HepG2 (cell line): ENCODE data around the gene CDC6. TPM values are rescaled to one million over a fixed set of nuclear protein-coding genes. Genes with fewer than 3 reads are reported as not detected.

ENCODE experiments used
- ATF2 ChIP-seq: sonication (generic); formaldehyde crosslinking; IDR thresholded peaks from 2 replicates; pipeline ENCODE4 v1.4.0; 2020; ENCODE audit warnings: missing genetic modification reagents
- FOSL2 ChIP-seq: sonication (generic); formaldehyde crosslinking; IDR thresholded peaks from 2 replicates; pipeline ENCODE4 v1.4.0; 2020; ENCODE audit warnings: missing genetic modification reagents
- HOXA5 ChIP-seq: sonication (generic); formaldehyde crosslinking; IDR thresholded peaks from 2 replicates; pipeline ENCODE4 v1.4.0; 2020; ENCODE audit warnings: missing genetic modification reagents
- MAFK ChIP-seq, 2 experiments: IDR thresholded peaks in 1 of 2; conservative IDR thresholded peaks in 1 of 2; 2 replicates each; pipeline ENCODE4 v1.6.1; 2011; ENCODE audit warnings: improper control_type of control experiment in 2 of 2, low read length in 2 of 2
- MED13 ChIP-seq: sonication (generic); formaldehyde crosslinking; IDR thresholded peaks from 2 replicates; pipeline ENCODE4 v1.5.0; 2020; ENCODE audit warnings: missing genetic modification reagents
- NFRKB ChIP-seq: fragments of 450-650 bp; IDR thresholded peaks from 2 replicates; pipeline ENCODE4 v1.6.1; 2017
- NR2F1 ChIP-seq, 2 experiments: fragments of 450-650 bp in 1 of 2; formaldehyde crosslinking in 1 of 2; IDR thresholded peaks; 2 replicates each; pipeline versions ENCODE4 v1.5.0 to v1.6.1; 2016 to 2020; ENCODE audit warnings: mild to moderate bottlenecking in 1 of 2, missing compliant biosample characterization in 1 of 2, missing genetic modification reagents in 1 of 2, moderate library complexity in 1 of 2
- REST ChIP-seq, 2 experiments: IDR thresholded peaks; 2 replicates each; pipeline ENCODE4 v1.6.1; 2011 to 2012; ENCODE audit warnings: low read length in 2 of 2, borderline replicate concordance in 1 of 2, low read depth in 1 of 2, mild to moderate bottlenecking in 1 of 2, moderate library complexity in 1 of 2
- SNAPC2 ChIP-seq: sonication (generic); formaldehyde crosslinking; IDR thresholded peaks from 2 replicates; pipeline ENCODE4 v1.8.1; 2022; ENCODE audit warnings: mild to moderate bottlenecking, missing genetic modification reagents
- THYN1 ChIP-seq: sonication (generic); formaldehyde crosslinking; IDR thresholded peaks from 2 replicates; pipeline ENCODE4 v1.8.1; 2023; ENCODE audit warnings: low read depth, mild to moderate bottlenecking, moderate library complexity, missing genetic modification reagents, borderline replicate concordance
- ZBTB39 ChIP-seq: sonication (generic); formaldehyde crosslinking; IDR thresholded peaks from 2 replicates; pipeline ENCODE4 v1.5.0; 2020; ENCODE audit warnings: missing genetic modification reagents
- ZNF235 ChIP-seq: sonication (generic); formaldehyde crosslinking; IDR thresholded peaks from 2 replicates; pipeline ENCODE4 v1.8.1; 2023; ENCODE audit warnings: mild to moderate bottlenecking, missing genetic modification reagents, borderline replicate concordance
- ZNF280B ChIP-seq: sonication (generic); formaldehyde crosslinking; IDR thresholded peaks from 2 replicates; pipeline ENCODE4 v1.5.0; 2020; ENCODE audit warnings: missing genetic modification reagents, mild to moderate bottlenecking, borderline replicate concordance
- ZNF503 ChIP-seq: sonication (generic); formaldehyde crosslinking; IDR thresholded peaks from 2 replicates; pipeline ENCODE4 v1.4.0; 2020; ENCODE audit warnings: missing genetic modification reagents
- ZNF781 ChIP-seq: sonication (generic); formaldehyde crosslinking; IDR thresholded peaks from 2 replicates; pipeline ENCODE4 v1.5.1; 2020; ENCODE audit warnings: borderline replicate concordance, mild to moderate bottlenecking, missing genetic modification reagents; ENCODE audit errors: not compliant biosample characterization
- polyA plus RNA-seq, 8 experiments: library from polyadenylated mRNA; depleted of rRNA in 3 of 8; stranded (reverse) in 7 of 8; unstranded in 1 of 8; fragments of >200 nt; fragmentation: Illumina TruSeq in 4 of 8; extraction: Trizol in 4 of 8; gene quantifications; 2 replicates each; pipeline versions ENCODE4 v1.2.1 to v1.2.3, GENCODE V29; 2011 to 2016; ENCODE audit warnings: low read depth in 4 of 8, missing spikeins in 1 of 8, mixed read lengths in 1 of 8; ENCODE audit not compliant: insufficient read depth in 1 of 8
- total RNA-seq, 5 experiments: library from RNA; depleted of rRNA; stranded (reverse); fragments of >200 nt; fragmentation: Illumina TruSeq; extraction: Trizol; gene quantifications; 2 replicates each; pipeline ENCODE4 v1.2.3, GENCODE V29; 2016; ENCODE audit warnings: low read depth in 1 of 5

CDC6 gene
- total and polyA plus RNA-seq, 2 of the 13 experiments (the other 11 are each of a cell fraction or from before 2014, with no cell fraction given) = 17.4 to 114 TPM

GRCh38 chr17:40340880-40341807, 53.5 kb downstream of the CDC6 start (continued):
- TF ChIP-seq MAFK (conservative IDR thresholded peaks at IDR 0.05 in 1 of 2, IDR thresholded peaks at IDR 0.05 in 1 of 2; ENCODE audit: low read length in 2 of 2) (no peak), MED13 (CRISPR knock-in tag) (no peak), ZNF280B (CRISPR knock-in tag) (no peak), SNAPC2 (CRISPR knock-in tag) (no peak), ZNF503 (CRISPR knock-in tag) (peak; percentile 29; the same call in 1 of the 2 replicates), REST (IDR thresholded peaks at IDR 0.05; ENCODE audit: borderline replicate concordance in 1 of 2, low read depth in 1 of 2, low read length in 2 of 2) (peak in 1 of 2 experiments; percentile 42; a peak in 2 of 4 replicates), ZNF781 (no peak), ATF2 (CRISPR knock-in tag) (peak; percentile 33; the same call in 1 of the 2 replicates), NFRKB (no peak), HOXA5 (CRISPR knock-in tag) (peak; percentile 91; the same call in 1 of the 2 replicates), FOSL2 (CRISPR knock-in tag) (peak; percentile 72), ZNF235 (CRISPR knock-in tag) (no peak), ZBTB39 (no peak; the same call in 1 of the 2 replicates), NR2F1 (CRISPR knock-in tag; IDR thresholded peaks at IDR 0.05) (no peak), THYN1 (CRISPR knock-in tag) (no peak)
